GM12873 (cell line): ENCODE results near the gene ANXA2.

Experiments
- TF ChIP-seq, protein P1 (sequence below): IDR thresholded peaks from 2 replicates; pipeline ENCODE4 v1.5.1; 2012; ENCODE audit warnings: low read depth, mild to moderate bottlenecking, moderate library complexity, low read length, control low read depth; ENCODE audit not compliant: insufficient read depth; ENCODE audit errors: missing control alignments

The ANXA2 gene

DNA sequence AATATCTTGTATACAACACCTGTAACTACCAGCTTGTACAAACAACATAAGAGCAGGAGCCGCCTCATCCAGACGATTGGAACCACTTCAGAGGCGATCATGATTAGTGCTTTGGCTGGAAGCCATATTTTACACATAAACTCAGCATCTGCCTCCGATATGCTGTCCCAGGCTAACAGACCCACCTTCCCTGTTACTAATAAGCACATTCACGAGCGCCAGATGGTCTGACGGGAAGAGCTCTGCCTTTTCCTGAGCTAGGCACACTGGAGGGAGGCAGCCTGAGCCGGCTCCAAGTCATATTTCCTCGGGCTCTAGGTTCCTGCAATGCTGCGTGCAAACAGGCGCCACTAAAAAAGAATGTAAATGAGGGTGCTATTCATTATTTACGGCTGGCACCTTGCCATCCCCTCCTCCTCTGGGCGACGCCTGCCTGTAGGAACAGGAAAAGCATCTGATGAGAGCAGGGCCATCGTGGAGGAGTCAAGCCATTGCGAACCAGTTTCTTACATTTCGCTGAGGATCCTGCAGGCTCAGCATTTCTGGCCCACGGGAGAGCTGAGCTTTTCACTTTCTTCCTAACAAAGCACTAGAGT lies 98.2 kb downstream of the ANXA2 start:
- TF ChIP-seq, protein P1, sequence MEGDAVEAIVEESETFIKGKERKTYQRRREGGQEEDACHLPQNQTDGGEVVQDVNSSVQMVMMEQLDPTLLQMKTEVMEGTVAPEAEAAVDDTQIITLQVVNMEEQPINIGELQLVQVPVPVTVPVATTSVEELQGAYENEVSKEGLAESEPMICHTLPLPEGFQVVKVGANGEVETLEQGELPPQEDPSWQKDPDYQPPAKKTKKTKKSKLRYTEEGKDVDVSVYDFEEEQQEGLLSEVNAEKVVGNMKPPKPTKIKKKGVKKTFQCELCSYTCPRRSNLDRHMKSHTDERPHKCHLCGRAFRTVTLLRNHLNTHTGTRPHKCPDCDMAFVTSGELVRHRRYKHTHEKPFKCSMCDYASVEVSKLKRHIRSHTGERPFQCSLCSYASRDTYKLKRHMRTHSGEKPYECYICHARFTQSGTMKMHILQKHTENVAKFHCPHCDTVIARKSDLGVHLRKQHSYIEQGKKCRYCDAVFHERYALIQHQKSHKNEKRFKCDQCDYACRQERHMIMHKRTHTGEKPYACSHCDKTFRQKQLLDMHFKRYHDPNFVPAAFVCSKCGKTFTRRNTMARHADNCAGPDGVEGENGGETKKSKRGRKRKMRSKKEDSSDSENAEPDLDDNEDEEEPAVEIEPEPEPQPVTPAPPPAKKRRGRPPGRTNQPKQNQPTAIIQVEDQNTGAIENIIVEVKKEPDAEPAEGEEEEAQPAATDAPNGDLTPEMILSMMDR, result no peak
